ENCODE results near the gene MAPT. TPM values are rescaled to one million over a fixed set of nuclear protein-coding genes. Genes with fewer than 3 reads are reported as not detected.

MAPT gene
- total RNA-seq, 1 donor from 2014 or later: 6.1 TPM

- TF ChIP-seq POLR2AphosphoS5 (IDR thresholded peaks at IDR 0.05; ENCODE audit: insufficient read depth in 1 of 2, low read depth in 1 of 2) (no peak), POLR2A (IDR thresholded peaks at IDR 0.05) (no peak), CTCF (IDR thresholded peaks at IDR 0.05) (no peak)
Observed at GRCh38 chr17:45914047-45914717, 19.8 kb downstream of the MAPT start.

GRCh38 chr17:45915263-45915662 lies 20.9 kb downstream of the MAPT start:
- TF ChIP-seq POLR2A (IDR thresholded peaks at IDR 0.05) (no peak), CTCF (IDR thresholded peaks at IDR 0.05) (no peak), POLR2AphosphoS5 (IDR thresholded peaks at IDR 0.05; ENCODE audit: insufficient read depth in 1 of 2, low read depth in 1 of 2) (no peak)
- H3K27ac ChIP-seq: no peak overlapping the region
- DNase-seq (ENCODE audit: extremely low spot score in 2 of 2): no peak
- H3K4me1 ChIP-seq: no peaks in the 10 kb centered on the region
- no peaks in the 10 kb centered on the region for H3K27me3 ChIP-seq
- intact Hi-C loops (cut with DNase I): no loop called here
- no peaks in the 10 kb centered on the region for H3K9me3 ChIP-seq
- H3K4me3 ChIP-seq: no peak overlapping the region
- no peaks in the 10 kb centered on the region for H3K36me3 ChIP-seq

More at GRCh38 chr17:45914047-45914717, 19.8 kb downstream of the MAPT start:
- Histone ChIP-seq H3K27me3 (no peaks in the 10 kb centered on the region), H3K4me3 (no peak overlapping the region), H3K9me3 (no peaks in the 10 kb centered on the region), H3K27ac (no peak overlapping the region), H3K36me3 (no peaks in the 10 kb centered on the region), H3K4me1 (no peaks in the 10 kb centered on the region)
- DNase-seq (ENCODE audit: extremely low spot score in 2 of 2): no peak
- intact Hi-C loops (cut with DNase I): no loop called here

GRCh38 chr17:45917081-45917480 lies 22.7 kb downstream of the MAPT start:
- Histone ChIP-seq H3K36me3 (no peaks in the 10 kb centered on the region), H3K4me3 (no peak overlapping the region), H3K27me3 (no peaks in the 10 kb centered on the region), H3K27ac (no peak overlapping the region), H3K9me3 (no peaks in the 10 kb centered on the region), H3K4me1 (no peaks in the 10 kb centered on the region)
- intact Hi-C loops (cut with DNase I): no loop called here
- no peak for TF ChIP-seq POLR2A (IDR thresholded peaks at IDR 0.05)
- TF ChIP-seq POLR2AphosphoS5 (IDR thresholded peaks at IDR 0.05; ENCODE audit: insufficient read depth in 1 of 2, low read depth in 1 of 2): no peak
- TF ChIP-seq CTCF (IDR thresholded peaks at IDR 0.05): no peak
- DNase-seq (ENCODE audit: extremely low spot score in 2 of 2): no peak

- no peak for DNase-seq (ENCODE audit: extremely low spot score in 2 of 2)
- Histone ChIP-seq H3K4me3 (no peak overlapping the region), H3K27me3 (no peaks in the 10 kb centered on the region), H3K27ac (no peak overlapping the region), H3K36me3 (no peaks in the 10 kb centered on the region), H3K4me1 (no peaks in the 10 kb centered on the region), H3K9me3 (no peaks in the 10 kb centered on the region)
- TF ChIP-seq POLR2A (IDR thresholded peaks at IDR 0.05) (no peak), POLR2AphosphoS5 (IDR thresholded peaks at IDR 0.05; ENCODE audit: insufficient read depth in 1 of 2, low read depth in 1 of 2) (no peak), CTCF (IDR thresholded peaks at IDR 0.05) (no peak)
- intact Hi-C loops (cut with DNase I): no loop called here
Observed at GRCh38 chr17:45918241-45918745, 23.9 kb downstream of the MAPT start.

- no peaks in the 10 kb centered on the region for H3K36me3 ChIP-seq
- no peak overlapping the region for H3K27ac ChIP-seq
- TF ChIP-seq CTCF (IDR thresholded peaks at IDR 0.05): no peak
- no peak for TF ChIP-seq POLR2A (IDR thresholded peaks at IDR 0.05)
- no peak for TF ChIP-seq POLR2AphosphoS5 (IDR thresholded peaks at IDR 0.05; ENCODE audit: insufficient read depth in 1 of 2, low read depth in 1 of 2)
- H3K4me1 ChIP-seq: peaks cover 3% of the 10 kb centered on the region
- no peaks in the 10 kb centered on the region for H3K9me3 ChIP-seq
- no peak for DNase-seq (ENCODE audit: extremely low spot score in 2 of 2)
- H3K27me3 ChIP-seq: no peaks in the 10 kb centered on the region
- intact Hi-C loops (cut with DNase I): no loop called here
- H3K4me3 ChIP-seq: no peak overlapping the region
Observed at GRCh38 chr17:45919136-45919535, 24.8 kb downstream of the MAPT start.
